PC-9 (cell line): ENCODE results near the gene PRELP. TPM values are rescaled to one million over a fixed set of nuclear protein-coding genes. Genes with fewer than 3 reads are reported as not detected.

Experiments
- BruUV-seq: library from RNA; stranded (reverse); fragments of 400-500 nt; replicated peaks from 2 replicates; lab custom pipeline; 2021; lab: Mats Ljungman, UMichigan
- CTCF ChIA-PET: fragments of 300-600 bp; sonication (Branson Sonifier 250); formaldehyde crosslinking; loops from one replicate; lab custom pipeline; 2022; ENCODE audit warnings: antibody characterized with exemption; lab: Charles Lee
- POLR2A ChIA-PET: fragments of 300-600 bp; sonication (Branson Sonifier 250); formaldehyde crosslinking; loops from one replicate; lab custom pipeline; 2022; ENCODE audit warnings: antibody characterized with exemption; ENCODE audit not compliant: unreplicated experiment; lab: Charles Lee
- DNase-seq, 2 experiments: peaks; one replicate each; pipeline versions ENCODE4 v3.0.0 to v3.0.0-alpha.2; 2015 to 2022; ENCODE audit warnings: mixed read lengths in 1 of 2
- H2AFZ ChIP-seq: fragments of 200-600 bp; sonication (generic); 2 replicates; pipeline ENCODE4 v1.8.1; 2017; ENCODE audit warnings: antibody characterized with exemption
- H3F3A ChIP-seq: fragments of 200-600 bp; sonication (generic); 2 replicates; pipeline ENCODE4 v1.8.1; 2017; ENCODE audit warnings: antibody characterized with exemption, mild to moderate bottlenecking, low read depth; ENCODE audit not compliant: insufficient read depth
- H3K27ac ChIP-seq: fragments of 200-600 bp; sonication (generic); 2 replicates; pipeline ENCODE4 v1.6.1; 2016; ENCODE audit warnings: mixed run types
- H3K27me3 ChIP-seq: fragments of 200-600 bp; sonication (generic); 2 replicates; pipeline ENCODE4 v1.6.1; 2016; ENCODE audit warnings: low read depth, mixed run types; ENCODE audit not compliant: insufficient read depth
- H3K36me3 ChIP-seq: fragments of 200-600 bp; sonication (generic); 2 replicates; pipeline ENCODE4 v1.6.1; 2016; ENCODE audit warnings: low read depth, mixed run types
- H3K4me1 ChIP-seq: fragments of 200-600 bp; sonication (generic); replicated peaks from 2 replicates; pipeline ENCODE4 v1.6.1; 2016; ENCODE audit warnings: mixed run types; ENCODE audit not compliant: insufficient read depth
- H3K4me2 ChIP-seq: fragments of 200-600 bp; sonication (generic); 2 replicates; pipeline ENCODE4 v1.6.1; 2017; ENCODE audit warnings: mixed run types
- H3K4me3 ChIP-seq: fragments of 200-600 bp; sonication (generic); 2 replicates; pipeline ENCODE4 v1.6.1; 2016; ENCODE audit warnings: mixed run types
- H3K79me2 ChIP-seq: fragments of 200-600 bp; sonication (generic); 2 replicates; pipeline ENCODE4 v1.6.1; 2017; ENCODE audit warnings: low read depth, mixed run types
- H3K9me2 ChIP-seq: fragments of 200-600 bp; sonication (generic); 2 replicates; pipeline ENCODE4 v1.8.1; 2017; ENCODE audit warnings: mild to moderate bottlenecking; ENCODE audit not compliant: insufficient read depth
- H3K9me3 ChIP-seq: fragments of 200-600 bp; sonication (generic); 2 replicates; pipeline ENCODE4 v1.8.1; 2016; ENCODE audit warnings: low read depth; ENCODE audit not compliant: insufficient read depth
- H4K20me1 ChIP-seq: fragments of 200-600 bp; sonication (generic); 2 replicates; pipeline ENCODE4 v1.8.1; 2017; ENCODE audit not compliant: insufficient read depth
- CTCF ChIP-seq: fragments of 200-600 bp; sonication (generic); conservative IDR thresholded peaks from 2 replicates; pipeline ENCODE4 v1.6.1; 2017; ENCODE audit warnings: mixed run types, antibody characterized with exemption, mild to moderate bottlenecking, moderate library complexity
- EZH2 ChIP-seq: fragments of 200-600 bp; sonication (generic); IDR thresholded peaks from 2 replicates; pipeline ENCODE4 v1.8.0; 2017; ENCODE audit warnings: antibody characterized with exemption, low read depth
- intact Hi-C: fragments of 100-400 bp; cut with micrococcal nuclease; formaldehyde crosslinking; loops from one replicate; pipeline ENCODE4 v1.10.0; 2022; ENCODE audit not compliant: unreplicated experiment
- total RNA-seq: library from RNA; stranded (reverse); gene quantifications from 2 replicates; pipeline ENCODE4 v1.2.3, GENCODE V29; 2021

The PRELP gene
- total RNA-seq, 1 experiment from 2014 or later = not detected

DNA sequence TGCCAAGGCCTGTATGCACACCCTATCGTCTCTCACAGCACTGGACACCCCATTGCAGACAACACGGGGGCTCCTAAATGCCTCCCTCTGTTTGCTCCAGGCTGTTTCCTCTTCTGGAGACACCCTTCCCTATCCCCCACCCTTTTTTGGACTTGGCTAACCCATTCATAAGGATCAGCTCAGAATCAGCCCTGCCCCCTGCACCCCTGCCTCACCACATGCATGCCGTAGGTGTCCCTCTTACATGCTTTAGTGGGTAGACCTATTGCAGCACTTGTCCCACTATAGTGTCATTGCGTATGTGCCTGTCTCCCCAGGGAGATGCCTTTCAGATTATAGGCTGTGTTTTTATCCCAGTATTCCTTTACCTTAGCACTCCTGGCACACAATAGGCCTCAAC lies 49.2 kb downstream of the PRELP start:
- no TSS peak for BruUV-seq
- ChIA-PET CTCF (interaction anchor here (0.7 kb wide), 1 partner anchor 120 kb away, joined by 11 read pairs; no protein-coding TSS in a partner anchor), POLR2A (no interaction called here)
- no peaks in the 10 kb centered on the region for H3K27me3 ChIP-seq
- H3K4me2 ChIP-seq = no peak overlapping the region
- intact Hi-C loops = loop anchor here (5.0 kb wide), 1 partner anchor 42 kb away; no protein-coding TSS in a partner anchor
- H3K79me2 ChIP-seq = no peaks in the 10 kb centered on the region
- no peak for TF ChIP-seq CTCF
- TF ChIP-seq EZH2 = no peak
- H3K4me1 ChIP-seq = peaks cover 42% of the 10 kb centered on the region
- no peak overlapping the region for H2AFZ ChIP-seq
- H3K4me3 ChIP-seq = no peak overlapping the region
- peaks cover 17% of the 10 kb centered on the region; the same call in 1 of the 2 replicates for H3F3A ChIP-seq
- H3K27ac ChIP-seq = no peak overlapping the region
- no peaks in the 10 kb centered on the region for H4K20me1 ChIP-seq
- no peaks in the 10 kb centered on the region for H3K9me2 ChIP-seq
- no peaks in the 10 kb centered on the region for H3K9me3 ChIP-seq
- no peaks in the 10 kb centered on the region for H3K36me3 ChIP-seq
- DNase-seq = no peak

DNA sequence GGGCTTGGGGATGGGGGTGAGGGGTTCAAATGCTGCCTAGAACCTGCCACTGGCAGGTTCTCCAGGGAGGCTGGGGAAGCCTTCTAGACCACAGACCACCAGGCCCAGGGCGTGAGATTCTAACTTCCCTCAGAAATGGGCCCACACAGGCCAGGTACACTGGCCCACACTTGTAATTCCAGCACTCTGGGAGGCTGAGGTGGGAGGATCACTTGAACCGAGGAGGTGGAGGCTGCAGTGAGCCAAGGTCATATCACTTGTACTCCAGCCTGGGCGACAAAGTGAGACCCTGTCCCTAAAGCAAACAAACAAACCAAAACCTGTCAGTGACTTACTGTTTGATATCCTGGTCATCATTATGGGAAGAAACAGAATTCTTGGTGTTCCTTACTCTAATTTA lies 50.1 kb downstream of the PRELP start:
- peaks cover 21% of the 10 kb centered on the region; the same call in 1 of the 2 replicates for H3F3A ChIP-seq
- no peaks in the 10 kb centered on the region for H3K9me2 ChIP-seq
- no peaks in the 10 kb centered on the region for H3K79me2 ChIP-seq
- H3K4me3 ChIP-seq = no peak overlapping the region
- POLR2A ChIA-PET = no interaction called here
- peaks cover 41% of the 10 kb centered on the region for H3K4me1 ChIP-seq
- intact Hi-C loops = no loop called here
- no peaks in the 10 kb centered on the region for H3K9me3 ChIP-seq
- H3K4me2 ChIP-seq = peak overlapping the region; percentile 70; the same call in 1 of the 2 replicates
- H2AFZ ChIP-seq = no peak overlapping the region
- no peak for TF ChIP-seq CTCF
- TF ChIP-seq EZH2 = no peak
- H3K36me3 ChIP-seq = no peaks in the 10 kb centered on the region
- no TSS peak for BruUV-seq
- H3K27me3 ChIP-seq = no peaks in the 10 kb centered on the region
- DNase-seq = no peak
- H3K27ac ChIP-seq = no peak overlapping the region
- no peaks in the 10 kb centered on the region for H4K20me1 ChIP-seq
- CTCF ChIA-PET = interaction anchor here (0.7 kb wide), 1 partner anchor 119 kb away, joined by 11 read pairs; no protein-coding TSS in a partner anchor

DNA sequence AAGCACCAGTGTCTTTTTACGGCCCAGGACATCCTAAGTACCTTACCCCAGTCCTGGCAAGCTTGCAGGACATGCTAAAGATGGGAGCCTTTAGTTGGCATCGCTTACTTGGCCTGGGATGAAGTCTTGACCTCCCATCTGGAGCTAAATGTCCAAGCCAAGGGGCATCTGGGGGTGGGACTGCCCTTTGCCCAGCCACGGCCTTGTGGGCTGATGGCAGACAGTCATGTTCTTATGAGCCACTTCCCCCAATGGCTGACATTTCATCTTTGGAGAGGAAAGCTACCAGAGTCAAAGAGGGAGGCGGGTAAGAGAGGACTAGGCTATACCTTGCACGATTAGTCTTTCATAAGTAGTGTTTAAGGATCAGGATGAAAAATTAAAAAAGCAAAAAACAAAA lies 50.5 kb downstream of the PRELP start:
- Histone ChIP-seq H3F3A (peaks cover 23% of the 10 kb centered on the region; the same call in 1 of the 2 replicates), H3K9me2 (no peaks in the 10 kb centered on the region), H3K4me2 (peak overlapping the region; percentile 70), H3K9me3 (no peaks in the 10 kb centered on the region), H3K4me3 (no peak overlapping the region), H3K27ac (peak overlapping the region; percentile 40), H3K36me3 (no peaks in the 10 kb centered on the region), H2AFZ (no peak overlapping the region; the same call in 1 of the 2 replicates), H3K4me1 (peaks cover 36% of the 10 kb centered on the region), H4K20me1 (no peaks in the 10 kb centered on the region), H3K27me3 (no peaks in the 10 kb centered on the region), H3K79me2 (no peaks in the 10 kb centered on the region)
- POLR2A ChIA-PET = interaction anchor here (0.9 kb wide), 1 partner anchor 18 kb away, joined by 4 read pairs; no protein-coding TSS in a partner anchor
- BruUV-seq = no TSS peak
- no peak for DNase-seq
- intact Hi-C loops = no loop called here
- no peak for TF ChIP-seq EZH2
- no peak for TF ChIP-seq CTCF
- CTCF ChIA-PET = no interaction called here
